ENCODE data around the gene HEG1.
"Not testable (repeated sequence)": the region's sequence is repeated elsewhere in the genome, so short reads cannot be mapped to it uniquely, and the experiment has no call there.

Gene HEG1, protein sequence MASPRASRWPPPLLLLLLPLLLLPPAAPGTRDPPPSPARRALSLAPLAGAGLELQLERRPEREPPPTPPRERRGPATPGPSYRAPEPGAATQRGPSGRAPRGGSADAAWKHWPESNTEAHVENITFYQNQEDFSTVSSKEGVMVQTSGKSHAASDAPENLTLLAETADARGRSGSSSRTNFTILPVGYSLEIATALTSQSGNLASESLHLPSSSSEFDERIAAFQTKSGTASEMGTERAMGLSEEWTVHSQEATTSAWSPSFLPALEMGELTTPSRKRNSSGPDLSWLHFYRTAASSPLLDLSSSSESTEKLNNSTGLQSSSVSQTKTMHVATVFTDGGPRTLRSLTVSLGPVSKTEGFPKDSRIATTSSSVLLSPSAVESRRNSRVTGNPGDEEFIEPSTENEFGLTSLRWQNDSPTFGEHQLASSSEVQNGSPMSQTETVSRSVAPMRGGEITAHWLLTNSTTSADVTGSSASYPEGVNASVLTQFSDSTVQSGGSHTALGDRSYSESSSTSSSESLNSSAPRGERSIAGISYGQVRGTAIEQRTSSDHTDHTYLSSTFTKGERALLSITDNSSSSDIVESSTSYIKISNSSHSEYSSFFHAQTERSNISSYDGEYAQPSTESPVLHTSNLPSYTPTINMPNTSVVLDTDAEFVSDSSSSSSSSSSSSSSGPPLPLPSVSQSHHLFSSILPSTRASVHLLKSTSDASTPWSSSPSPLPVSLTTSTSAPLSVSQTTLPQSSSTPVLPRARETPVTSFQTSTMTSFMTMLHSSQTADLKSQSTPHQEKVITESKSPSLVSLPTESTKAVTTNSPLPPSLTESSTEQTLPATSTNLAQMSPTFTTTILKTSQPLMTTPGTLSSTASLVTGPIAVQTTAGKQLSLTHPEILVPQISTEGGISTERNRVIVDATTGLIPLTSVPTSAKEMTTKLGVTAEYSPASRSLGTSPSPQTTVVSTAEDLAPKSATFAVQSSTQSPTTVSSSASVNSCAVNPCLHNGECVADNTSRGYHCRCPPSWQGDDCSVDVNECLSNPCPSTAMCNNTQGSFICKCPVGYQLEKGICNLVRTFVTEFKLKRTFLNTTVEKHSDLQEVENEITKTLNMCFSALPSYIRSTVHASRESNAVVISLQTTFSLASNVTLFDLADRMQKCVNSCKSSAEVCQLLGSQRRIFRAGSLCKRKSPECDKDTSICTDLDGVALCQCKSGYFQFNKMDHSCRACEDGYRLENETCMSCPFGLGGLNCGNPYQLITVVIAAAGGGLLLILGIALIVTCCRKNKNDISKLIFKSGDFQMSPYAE (N-terminal part only)

DNA sequence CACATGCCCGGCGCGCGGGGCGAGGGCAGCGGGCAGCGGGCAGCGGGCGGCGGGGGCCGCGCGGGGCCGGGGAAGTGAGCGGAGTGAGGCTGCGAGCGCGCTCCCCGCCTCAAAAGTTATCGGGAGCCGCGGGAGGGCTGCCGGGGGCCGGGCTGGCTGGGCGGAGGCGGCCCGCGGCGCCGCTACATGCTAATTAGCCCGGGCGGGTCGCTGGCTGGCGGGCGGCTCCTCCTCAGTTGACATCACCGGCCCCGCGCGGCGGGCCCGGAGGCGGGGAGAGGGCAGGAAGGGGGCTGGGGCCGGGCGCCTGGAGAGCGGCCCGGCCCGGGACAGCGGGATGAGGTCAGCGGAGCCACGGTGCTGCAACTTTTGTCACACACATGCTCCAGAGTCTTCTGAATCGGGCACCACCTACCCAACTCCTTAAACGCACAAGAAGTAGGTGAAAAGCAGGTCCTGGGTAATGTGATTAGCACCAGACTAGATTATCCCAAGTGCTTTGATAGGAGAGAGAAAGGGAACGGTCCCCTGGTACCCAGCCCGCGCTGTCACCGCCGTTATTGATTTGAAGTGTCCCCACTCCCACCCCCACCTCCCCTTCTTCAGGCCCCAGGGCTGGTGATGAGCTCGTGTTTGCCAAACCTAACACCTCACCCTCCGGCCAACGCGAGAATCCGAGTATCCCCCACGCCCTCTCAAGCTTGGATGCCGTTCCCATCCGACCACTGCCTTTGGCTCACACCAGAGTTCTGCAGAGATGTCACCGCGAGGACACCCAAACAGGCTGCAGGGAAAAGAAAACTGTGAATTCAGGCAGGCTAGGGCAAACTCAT is at the start of gene HEG1:
Gene HEG1 (minus strand): TSS at position 85 of the 833 bp plus-strand sequence. CDS start 107 bp downstream, outside the sequence.
- peak; percentile 35 for DNase-seq

DNA sequence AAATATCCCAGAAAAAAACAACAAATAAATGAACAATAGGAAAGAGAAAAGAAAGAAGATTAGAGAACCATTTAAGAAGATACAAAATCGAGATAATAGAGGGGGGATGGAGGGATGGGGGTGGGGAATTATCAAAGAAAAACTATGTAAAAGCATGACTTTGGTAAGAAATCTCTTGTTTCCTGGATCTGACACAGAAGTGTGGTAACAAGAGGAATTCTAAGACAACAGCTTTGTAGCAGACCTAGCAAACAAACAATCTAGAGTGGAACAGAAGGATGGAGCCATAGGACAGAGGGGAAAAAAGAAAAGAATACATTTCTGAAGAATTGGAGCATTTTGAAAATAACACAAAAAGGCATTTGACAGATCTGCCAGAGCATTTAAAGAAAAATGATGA is 49.3 kb upstream of the HEG1 start:
- no peak for DNase-seq

DNA sequence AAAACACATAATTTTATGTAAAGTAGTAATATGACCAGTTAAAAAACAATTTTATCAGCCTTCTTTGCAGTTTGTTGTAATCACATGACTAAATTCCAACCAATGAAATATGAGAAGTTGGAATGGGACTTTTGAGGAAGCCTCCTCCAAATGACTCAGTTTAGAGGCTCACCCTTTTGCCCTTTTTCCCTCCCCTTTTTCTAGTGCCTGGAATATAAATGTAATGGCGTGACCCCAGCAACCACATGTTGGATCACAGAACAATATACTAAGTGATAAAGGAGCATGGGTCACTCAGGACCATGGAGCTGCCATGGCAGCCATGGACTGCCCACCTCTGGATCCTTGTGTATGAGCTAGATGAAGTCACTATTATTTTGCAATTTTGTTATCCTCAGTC is 48.8 kb upstream of the HEG1 start:
- DNase-seq, result no peak

DNA sequence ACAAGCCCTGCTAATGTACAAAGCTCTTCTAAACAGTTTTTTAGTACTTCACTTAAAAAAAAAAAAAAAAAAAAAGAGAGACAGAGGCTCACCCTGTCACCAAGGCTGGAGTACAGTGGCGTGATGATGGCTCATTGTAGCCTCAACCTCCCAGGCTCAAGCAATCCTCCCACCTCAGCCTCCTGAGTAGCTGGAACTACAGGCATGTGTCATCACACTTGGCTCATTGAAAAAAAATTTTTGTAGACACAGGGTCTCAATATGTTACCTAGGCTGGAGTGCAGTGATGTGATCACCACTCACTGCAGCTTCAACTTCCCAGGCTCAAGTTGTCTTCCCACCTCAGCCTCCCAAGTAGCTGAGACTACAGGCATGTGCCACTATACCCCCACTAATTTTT is 47.6 kb upstream of the HEG1 start:
- DNase-seq, result no peak

DNA sequence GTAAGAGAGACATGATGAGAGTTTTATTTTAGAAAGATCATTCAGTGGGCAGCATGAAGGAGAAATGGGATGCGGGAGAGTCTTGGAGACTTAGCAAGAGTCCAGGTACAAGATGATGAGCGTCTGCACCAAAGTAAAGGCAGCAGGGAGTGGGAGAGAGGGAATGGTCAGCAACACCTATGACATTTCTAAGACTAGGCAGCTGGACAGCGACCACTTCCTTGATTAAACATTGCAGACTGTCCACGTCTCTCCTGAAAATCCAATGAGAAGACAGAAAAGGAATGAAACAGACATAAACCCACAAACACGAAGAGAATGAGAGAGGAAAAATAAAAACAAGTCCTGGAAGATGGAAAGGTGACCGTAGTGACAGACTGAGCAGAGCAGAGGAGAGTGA is 46.7 kb upstream of the HEG1 start:
- no peak for DNase-seq

DNA sequence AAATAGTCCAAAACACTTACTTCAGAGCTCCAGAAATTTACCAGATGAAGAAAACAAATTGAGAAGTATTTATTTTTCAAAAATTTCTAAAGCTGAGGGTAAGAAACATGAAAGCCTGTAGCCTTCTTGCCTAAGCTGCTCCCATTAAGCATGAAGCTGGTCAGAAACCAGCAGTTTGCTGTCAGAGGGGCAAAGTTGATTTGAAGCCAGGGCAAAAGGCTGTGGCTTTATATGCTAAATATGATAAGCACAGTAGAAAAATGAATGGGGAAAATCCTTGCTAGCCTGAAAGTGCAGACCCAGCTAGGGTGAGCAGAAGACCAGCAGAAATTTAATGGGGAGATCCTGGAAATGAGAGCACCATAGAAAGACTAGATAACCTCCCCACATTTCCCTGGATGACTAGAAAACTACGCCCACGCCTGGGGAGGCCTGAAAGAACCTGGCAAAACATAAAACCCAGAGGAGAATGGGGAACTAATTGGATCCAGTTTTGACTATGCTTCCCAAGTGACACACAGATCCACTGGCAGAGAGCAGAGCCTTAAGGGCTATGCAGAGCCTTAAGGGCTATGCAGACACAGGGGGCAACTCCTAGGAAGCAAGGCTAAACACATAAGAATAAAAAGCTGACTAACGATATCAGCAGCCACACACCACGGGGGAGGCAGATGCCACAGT is 43.0 kb upstream of the HEG1 start:
- no peak for DNase-seq

DNA sequence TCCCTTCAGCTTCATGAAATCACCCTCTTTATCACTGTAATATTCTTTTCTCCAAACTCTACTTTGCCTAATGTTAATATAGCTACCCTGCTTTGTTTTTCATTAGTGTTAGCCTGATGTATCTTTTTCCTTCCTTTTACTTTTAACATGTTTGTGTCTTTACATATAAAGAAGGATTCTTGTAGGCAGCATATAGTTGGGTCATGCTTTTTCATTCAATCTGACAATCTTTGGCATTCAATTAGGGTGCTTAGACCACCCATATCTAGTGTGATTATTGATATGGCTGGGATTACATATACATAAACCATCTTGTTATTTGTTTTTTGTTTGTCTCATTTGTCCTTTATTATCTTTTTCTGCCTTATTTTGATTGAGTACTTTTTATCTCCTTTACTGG is 34.9 kb upstream of the HEG1 start:
- DNase-seq, result no peak

DNA sequence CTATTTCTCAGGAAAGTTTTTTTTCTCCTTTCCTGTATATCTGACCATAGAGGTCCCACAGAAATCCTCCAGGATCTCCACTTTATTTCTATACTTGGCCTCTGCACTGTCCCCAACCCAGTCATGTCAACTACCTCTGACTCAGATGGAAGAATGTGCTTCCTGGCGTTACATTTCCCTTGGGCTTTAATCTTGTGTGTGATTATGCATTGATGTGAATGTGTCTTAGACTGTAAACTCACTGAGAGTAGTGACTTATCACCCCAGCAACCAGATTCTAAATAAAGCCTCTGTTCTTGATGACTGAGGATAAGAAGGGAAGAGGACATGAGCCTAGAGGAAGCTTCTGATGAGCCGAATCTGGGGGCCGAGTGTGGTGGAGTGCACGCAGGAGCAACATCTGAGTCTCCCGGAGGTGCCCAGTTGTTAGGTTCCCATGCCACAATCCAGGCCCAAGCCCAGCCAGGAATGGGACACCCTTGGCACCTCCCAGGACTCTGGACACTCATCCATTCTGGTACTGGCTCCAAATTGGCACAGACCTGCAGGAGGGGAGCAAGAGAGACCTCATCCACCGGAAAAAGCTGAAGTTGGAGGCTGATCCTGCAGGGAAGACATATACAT is 32.1 kb upstream of the HEG1 start:
- peak; percentile 35 for DNase-seq

DNA sequence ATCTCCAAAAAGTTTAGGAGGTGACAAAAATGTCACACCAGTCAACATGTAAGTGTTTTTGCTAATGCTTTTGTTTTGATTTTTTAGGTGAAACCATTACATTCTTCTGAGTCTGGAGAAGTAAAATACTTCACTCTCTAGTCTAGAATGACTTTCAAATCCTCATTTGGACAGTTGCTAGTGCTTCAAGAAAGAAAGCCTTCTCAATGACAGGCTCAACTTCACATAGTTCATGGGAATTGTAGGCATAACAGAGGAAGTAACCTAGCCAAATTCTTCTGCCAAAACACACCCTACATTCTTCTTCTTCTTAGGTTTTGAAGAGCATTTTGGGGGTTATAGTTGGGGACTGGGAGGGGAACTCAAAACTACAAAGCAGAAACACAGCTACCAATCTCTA is 29.4 kb upstream of the HEG1 start:
- DNase-seq, result no peak

DNA sequence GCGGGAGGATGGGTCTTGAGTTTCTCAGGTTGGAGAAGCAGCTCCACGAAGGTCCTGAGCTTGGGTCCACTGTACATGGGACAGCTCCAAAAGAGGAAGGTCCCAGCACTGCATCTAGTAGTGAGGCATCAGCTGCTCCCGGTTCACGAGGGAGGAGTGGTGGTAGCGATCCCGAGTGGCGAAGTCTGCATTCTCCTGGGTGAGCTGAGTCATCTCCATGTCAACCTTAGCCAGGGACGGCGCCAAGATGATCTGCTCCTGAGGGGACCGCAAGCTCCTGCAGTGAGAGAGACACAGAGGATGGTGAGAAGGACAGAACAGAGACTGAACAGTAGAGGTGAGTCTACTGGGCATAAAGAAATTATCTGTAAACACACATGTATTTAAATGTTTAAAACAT is 28.0 kb upstream of the HEG1 start:
- peak; percentile 18 for DNase-seq

DNA sequence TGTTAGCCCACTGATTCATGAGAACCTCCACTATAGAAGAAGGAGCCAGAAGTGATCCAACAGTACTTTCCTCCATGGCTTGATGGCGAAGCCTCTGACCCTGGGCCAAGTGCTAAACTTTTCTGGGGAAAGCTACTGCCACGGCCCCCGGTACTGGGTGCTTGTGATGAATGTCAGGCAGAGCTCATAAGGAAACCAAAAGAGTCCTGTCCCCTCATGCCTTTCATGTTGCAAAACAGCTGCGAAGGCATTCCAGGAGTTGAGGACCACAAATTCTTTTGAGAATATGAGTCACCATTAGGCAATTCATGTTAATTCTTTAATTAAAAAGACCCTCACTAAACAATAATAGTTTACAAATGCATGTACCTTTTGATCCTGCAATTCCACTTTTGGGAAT is 26.5 kb upstream of the HEG1 start:
- not testable (repeated sequence) for DNase-seq

DNA sequence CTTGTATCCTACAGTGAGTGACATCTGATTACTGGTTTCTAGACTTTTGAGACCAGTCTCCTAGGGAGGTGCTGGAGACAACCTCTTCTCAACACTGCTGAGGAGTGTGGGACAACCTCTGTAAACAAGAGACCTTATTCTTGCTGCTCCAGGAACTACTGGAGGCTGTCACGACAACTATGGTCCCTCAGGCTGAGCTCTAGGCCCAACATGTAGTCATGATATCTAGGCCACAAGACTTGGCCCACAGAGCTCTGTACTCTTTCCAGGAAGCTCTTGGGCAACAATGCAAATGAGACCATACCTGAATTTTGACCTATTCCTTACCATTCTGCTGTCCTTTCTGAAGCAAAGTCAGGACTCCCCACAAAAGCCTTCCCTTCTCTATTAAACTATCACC is 24.3 kb upstream of the HEG1 start:
- no peak for DNase-seq

DNA sequence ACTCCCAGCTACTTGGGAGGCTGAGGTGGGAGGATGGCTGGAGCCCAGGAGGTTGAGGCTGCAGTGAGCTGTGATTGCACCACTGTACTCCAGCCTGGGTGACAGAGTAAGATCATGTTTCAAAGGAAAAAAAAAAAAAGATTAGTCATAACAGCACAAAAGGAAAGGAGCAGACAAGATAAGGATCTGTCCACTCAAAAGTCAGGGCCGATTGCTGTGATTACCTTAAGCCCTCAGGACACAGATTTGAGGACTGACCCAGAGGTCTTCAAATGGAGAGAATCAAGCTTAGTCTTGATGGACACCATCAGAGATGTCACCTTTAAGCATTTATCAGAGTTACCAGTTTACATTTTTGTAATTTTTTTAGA is 23.9 kb upstream of the HEG1 start:
- no peak for DNase-seq

DNA sequence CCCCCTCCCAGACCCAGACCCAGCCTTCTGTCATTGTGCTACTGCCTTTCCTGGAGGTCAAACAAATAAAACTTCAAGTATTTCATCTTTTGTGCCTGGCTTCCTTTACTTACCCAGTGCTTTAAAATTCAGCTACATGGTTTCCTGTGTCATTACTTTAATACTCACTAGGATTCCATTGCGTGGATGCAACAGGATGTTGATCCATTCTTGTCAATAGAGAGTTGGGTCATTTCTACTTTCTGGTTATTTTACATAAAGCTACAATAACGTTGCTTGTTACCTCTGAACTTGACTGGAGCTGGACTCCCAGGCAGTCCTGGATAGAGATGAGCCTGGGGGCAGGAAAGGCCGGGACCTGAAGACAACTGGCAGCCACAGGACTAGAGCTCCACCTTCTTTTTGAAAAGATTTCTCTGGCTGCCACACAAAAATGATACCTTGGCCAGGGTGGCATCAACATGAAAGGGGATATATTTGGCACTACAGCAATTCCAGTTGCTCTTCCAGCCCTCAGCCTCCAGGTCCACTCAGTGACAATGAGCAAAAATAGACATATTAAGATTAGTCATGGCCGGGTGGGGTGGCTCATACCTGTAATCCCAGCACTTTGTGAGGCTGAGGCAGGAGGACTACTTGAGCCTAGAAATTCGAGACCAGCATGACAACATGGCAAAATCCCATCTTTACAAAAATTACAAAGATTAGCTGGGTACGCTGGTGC is 23.3 kb upstream of the HEG1 start:
- no peak for DNase-seq

DNA sequence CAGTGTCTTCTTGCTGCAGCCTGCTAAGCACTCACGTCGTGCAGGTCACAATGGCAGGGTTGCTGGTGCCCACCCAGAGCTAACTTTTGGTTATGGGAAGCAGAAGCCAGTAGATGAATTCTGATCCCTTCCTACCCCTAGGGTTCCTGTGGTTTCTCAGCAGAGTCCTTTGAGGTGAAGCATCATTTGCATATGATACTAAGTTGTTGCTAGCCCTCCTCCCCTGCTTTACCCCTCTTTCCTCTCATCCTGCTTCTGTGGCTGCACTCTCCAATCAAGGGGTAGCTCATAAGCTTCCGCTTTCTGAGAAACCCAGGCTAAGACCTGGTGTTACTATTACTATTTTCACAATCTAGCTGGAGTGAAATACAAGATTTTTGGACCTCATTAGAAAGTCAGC is 22.1 kb upstream of the HEG1 start:
- no peak for DNase-seq

DNA sequence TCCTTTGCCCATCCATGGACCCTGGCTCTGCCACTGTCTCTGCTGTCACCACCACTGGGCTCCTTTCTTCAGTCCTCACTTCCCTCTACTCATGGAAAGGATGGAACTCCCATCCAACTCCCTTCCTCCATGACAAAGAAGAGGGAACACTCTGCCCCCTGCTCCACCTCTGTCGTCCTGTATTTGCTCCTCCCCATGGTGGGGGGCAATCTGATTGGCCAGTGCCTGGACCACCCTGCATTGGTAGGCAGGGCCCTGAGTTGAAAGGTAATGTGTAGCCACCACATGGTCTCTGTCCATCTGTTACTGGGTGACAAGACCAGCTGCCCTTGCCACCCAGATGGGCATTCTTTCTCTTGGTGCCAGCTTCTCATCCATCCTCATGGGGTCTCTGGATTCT is 20.7 kb upstream of the HEG1 start:
- no peak for DNase-seq

DNA sequence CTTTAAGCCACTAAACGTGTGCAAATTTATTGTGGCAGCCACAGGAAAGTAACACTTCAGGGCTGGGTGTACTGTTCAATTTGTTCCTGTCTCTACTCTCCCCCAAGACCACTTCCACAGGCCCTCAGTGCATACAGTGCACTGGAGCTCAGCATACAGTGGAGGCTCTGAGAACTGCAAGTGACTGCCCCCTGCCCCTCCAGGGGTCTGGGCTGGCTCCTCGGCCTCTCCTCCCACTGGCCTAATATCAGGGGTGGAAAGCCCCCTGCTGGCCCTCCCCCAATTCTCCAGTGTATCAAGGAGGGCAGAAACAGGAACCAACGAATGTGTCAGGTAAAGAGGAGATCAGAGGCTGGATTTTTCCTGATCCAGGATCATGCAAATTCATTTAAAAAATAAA is 19.9 kb upstream of the HEG1 start:
- no peak for DNase-seq

DNA sequence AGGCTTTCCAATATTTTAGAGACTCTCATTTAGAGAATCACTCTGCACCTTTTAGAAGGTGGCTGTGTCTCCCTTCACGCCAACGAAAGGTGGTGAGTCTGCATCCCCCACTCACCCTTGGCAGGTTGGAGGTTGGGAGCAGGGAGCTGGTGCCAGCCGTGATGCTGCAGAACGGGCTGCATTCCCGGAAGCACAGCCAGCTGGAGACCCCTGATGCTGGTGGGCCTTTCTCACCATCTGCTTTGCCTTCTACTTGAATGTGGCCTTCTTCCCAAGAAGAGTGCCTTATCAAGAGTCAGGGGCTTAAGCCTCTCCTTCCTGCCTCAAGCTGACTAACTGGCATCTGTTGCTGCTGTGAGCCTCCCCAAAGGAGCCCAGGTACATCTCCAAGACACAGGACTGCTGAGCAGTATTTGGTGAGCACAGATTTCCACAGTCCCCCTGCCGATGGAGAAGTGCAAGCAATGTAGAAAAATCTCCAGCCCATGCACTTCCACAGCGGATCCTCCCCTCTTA is 17.7 kb upstream of the HEG1 start:
- DNase-seq, result no peak

DNA sequence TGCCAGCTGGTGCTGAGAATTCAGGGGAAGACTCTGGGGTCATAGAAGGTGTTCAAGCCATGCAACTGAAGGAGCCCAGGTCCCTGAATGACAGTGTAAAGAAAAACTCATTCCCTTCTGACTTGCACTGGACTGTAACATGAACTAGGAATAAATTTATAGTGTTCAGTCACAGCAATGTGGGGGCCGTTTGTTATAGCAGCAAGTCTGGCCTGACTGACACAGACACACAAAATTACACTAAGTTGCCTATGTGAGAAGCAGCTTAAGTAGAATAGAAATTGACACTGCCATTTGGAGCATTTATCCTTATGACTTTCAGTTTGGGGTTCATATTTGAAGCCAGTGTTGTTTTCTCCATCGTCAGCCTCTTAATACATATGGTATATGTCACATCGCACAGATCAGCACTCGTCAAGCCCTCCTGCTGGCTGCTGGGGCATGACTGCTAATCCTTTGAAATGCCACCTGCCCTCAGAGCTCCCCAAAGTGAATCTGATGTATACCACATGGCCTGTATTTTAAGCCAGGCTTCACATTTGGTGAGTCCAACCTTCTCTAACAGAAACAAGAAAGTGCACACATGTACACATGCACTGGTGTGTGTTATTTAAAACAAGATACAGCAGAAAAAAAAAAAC is 17.1 kb upstream of the HEG1 start:
- no peak for DNase-seq

DNA sequence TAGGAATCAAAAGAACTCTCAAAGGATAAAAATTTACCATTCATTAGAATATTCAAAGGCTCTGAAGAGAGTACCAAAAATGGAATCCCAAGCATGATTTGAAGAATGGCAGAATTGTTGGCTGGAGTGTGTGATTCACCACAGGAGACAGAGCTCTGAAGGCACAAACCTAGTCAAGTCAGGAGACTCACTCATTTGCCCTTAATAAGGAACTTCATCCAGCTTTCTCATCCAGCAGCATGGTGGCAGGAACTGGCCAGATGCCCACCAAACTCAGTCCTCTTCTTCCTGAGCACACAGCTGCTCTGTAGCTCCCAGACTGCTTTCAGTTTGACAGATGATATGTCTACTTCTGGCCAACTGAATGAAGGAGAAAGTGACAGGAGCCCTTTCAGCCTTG is 16.5 kb upstream of the HEG1 start:
- DNase-seq, result no peak
